Brain microvascular endothelial cell (primary cell): Measurements from ENCODE around the gene CSK.

Source experiments
- DNase-seq: peaks from one replicate; pipeline ENCODE4 v3.0.0-alpha.2; 2020
- H3K27ac ChIP-seq: fragments of 250-450 bp; sonication (Bioruptor Pico); 2 replicates; pipeline ENCODE4 v1.5.1; 2020; ENCODE audit warnings: mild to moderate bottlenecking, moderate library complexity
- H3K27me3 ChIP-seq: fragments of 250-450 bp; sonication (Bioruptor Pico); replicated peaks from 2 replicates; pipeline ENCODE4 v1.5.1; 2020; ENCODE audit warnings: mild to moderate bottlenecking
- H3K36me3 ChIP-seq: fragments of 250-450 bp; sonication (Bioruptor Pico); replicated peaks from 2 replicates; pipeline ENCODE4 v1.5.1; 2020; ENCODE audit warnings: mild to moderate bottlenecking
- H3K4me3 ChIP-seq: 2 replicates; pipeline ENCODE4 v1.5.1; 2011; ENCODE audit warnings: low read depth, mild to moderate bottlenecking, control low read depth, low read length, moderate library complexity
- in situ Hi-C: cut with HindIII; loops from 2 replicates; pipeline ENCODE4 v1.10.0; 2017; ENCODE audit warnings: low sequenced_read_pairs, low pct_ligation_motif_present
- TF ChIP-seq, protein P1 (sequence below): IDR thresholded peaks from 2 replicates; pipeline ENCODE4 v1.5.1; 2011; ENCODE audit warnings: low read depth, mild to moderate bottlenecking, moderate library complexity, low read length, control low read depth, inconsistent platforms; ENCODE audit errors: missing control alignments

The CSK gene

DNA sequence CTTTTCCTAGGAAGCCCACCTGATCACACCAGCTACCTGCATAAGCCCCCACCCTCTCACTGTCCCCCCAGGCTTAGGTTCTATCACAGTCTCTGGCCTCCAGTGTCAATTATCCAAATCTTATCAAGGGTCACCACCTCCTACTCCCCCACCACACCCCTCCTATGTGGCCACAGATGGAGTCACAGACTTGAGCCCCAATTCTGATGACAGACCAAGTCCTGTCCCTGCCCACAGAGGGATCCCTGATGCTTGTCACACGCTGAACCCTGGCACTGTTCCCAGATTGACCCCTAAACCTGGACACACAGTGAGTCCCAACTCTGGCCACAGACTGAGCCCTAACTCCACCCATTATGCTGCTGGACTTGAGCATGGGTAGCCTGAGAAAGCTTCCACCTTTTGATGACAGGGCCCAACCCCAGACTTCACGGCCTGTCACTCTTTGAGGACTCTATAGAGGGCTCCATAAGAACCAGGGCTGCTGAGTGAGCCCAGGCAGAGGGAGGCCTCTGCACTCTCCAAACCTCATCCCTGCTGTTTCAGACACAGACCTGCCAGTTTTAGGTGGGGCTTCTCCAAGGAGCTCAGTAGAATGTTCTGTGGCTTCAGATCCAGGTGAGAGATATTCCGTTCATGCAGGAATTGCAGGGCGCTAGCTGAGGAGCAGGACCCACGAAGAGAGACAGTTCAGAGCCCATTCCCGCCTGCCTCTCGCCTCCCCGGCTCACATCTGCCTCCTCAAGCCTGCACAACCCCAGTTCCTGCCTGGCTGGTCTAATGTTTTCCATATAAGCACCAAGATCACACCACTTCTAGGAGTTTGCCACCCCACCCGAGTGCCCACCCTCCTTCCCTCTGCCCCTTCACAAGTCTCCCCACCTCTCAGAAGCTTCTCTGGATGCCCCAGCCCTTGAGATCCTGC lies 59.2 kb downstream of the CSK start:
- no peak for DNase-seq
- in situ Hi-C loops, result no loop called here
- TF ChIP-seq, protein P1, sequence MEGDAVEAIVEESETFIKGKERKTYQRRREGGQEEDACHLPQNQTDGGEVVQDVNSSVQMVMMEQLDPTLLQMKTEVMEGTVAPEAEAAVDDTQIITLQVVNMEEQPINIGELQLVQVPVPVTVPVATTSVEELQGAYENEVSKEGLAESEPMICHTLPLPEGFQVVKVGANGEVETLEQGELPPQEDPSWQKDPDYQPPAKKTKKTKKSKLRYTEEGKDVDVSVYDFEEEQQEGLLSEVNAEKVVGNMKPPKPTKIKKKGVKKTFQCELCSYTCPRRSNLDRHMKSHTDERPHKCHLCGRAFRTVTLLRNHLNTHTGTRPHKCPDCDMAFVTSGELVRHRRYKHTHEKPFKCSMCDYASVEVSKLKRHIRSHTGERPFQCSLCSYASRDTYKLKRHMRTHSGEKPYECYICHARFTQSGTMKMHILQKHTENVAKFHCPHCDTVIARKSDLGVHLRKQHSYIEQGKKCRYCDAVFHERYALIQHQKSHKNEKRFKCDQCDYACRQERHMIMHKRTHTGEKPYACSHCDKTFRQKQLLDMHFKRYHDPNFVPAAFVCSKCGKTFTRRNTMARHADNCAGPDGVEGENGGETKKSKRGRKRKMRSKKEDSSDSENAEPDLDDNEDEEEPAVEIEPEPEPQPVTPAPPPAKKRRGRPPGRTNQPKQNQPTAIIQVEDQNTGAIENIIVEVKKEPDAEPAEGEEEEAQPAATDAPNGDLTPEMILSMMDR, result no peak
- H3K4me3 ChIP-seq, result no peak overlapping the region
- H3K27me3 ChIP-seq, result no peaks in the 10 kb centered on the region
- peaks cover 3% of the 10 kb centered on the region for H3K36me3 ChIP-seq
- no peak overlapping the region for H3K27ac ChIP-seq

DNA sequence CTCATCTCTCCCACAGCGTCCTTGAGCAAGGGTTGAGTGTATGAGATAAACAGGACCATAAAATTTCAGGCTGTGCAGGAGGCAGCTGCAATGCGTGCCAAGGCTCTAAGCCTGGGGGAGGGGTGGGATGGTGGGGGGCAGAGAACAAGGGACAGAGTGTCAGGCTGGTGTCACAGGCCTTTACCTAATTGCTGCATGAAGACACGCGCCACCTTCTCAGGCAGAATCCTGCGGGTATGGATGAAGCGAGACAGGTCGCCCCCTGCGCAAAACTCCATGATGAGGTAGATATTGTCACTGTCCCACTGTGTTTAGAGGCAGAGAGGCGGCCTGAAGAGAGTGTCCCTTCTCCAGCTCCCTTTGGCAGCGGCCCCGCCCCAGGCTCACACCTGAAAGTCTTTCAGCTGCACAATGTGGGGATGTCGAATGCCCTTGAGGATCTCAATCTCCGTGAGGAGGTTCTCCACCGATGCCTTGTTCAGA lies 60.1 kb downstream of the CSK start:
- Histone ChIP-seq H3K27ac (no peak overlapping the region), H3K27me3 (no peaks in the 10 kb centered on the region), H3K4me3 (peak overlapping the region; percentile 79), H3K36me3 (peaks cover 3% of the 10 kb centered on the region)
- in situ Hi-C loops, result no loop called here
- TF ChIP-seq, protein P1, result no peak
- DNase-seq, result no peak

DNA sequence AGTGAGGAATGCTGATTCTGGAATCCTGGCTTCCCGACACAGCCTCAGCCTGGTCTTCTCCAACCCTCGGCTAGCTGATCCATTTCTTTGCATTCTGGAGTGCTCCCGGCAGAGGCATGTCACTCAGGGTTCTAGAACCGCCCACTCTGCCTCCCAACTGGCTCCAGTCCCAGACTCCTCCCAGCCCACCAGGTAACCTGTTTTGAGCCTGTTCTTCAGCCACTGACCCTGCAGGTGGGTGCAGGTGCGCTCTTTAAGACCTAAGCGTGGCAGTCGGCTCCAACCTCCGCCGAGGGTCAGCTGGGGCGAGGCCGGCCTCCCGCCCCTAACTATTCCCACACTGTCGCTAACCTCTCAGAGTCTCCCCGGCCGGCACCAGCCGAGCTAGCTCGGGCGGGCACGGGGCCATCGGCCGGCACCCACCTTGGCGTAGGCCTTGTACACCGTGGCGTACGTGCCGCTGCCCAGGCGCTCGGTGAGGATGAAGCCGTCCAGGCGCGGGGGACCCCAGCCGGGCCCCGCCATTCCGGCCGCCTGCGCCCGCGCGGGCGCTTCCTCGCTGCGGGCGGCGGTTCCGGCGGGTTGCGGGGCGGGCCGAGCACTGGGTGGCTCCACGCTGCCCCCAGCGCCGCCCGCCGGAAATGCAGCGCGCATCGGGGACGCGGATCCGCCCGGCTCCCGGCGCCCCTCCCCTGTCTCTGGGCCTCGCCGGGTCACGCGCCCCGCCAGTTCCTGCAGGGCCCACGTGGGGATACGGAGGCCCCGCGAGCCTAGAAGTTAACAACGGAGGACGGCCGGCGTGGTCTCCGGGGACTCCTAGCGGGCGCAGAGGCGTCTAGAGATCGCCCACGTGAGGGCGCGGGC lies 60.9 kb downstream of the CSK start, which contains the start of gene ULK3:
TSS of gene ULK3 (minus strand) at position 576 of the 864 bp plus-strand sequence. CDS start at position 525, 51 bp downstream.
- Histone ChIP-seq H3K27ac (peak within 1 kb of the TSS; percentile 66), H3K27me3 (no peaks in the 10 kb centered on the region), H3K36me3 (peaks cover 8% of the 10 kb centered on the region), H3K4me3 (peak within 1 kb of the TSS; percentile 79)
- TF ChIP-seq, protein P1, result no peak
- peak; percentile 77 for DNase-seq
- in situ Hi-C loops, result no loop called here

DNA sequence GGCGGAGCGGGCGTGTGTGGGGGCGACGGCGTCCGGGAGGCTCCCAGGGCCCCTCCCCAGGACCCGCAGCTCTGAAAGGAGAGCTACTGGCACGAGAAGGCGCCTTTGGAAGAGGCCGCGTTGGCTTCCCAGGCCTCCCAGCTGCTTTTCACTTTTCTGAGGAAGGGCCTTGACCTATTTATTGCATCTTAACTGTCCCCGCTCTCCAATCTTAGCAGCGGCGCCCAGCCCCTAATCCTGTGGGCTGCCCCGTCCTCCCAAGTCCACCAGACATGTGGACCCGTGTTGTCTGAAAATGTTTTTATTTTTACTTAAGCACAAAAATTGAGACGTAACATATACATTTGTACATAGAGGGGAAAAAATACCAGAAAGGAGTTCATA lies 61.6 kb downstream of the CSK start:
- H3K27me3 ChIP-seq, result no peaks in the 10 kb centered on the region
- H3K27ac ChIP-seq, result peak overlapping the region; percentile 66
- H3K4me3 ChIP-seq, result peak overlapping the region; percentile 56
- H3K36me3 ChIP-seq, result peaks cover 11% of the 10 kb centered on the region
- in situ Hi-C loops, result no loop called here
- TF ChIP-seq, protein P1, result no peak
- DNase-seq, result no peak

DNA sequence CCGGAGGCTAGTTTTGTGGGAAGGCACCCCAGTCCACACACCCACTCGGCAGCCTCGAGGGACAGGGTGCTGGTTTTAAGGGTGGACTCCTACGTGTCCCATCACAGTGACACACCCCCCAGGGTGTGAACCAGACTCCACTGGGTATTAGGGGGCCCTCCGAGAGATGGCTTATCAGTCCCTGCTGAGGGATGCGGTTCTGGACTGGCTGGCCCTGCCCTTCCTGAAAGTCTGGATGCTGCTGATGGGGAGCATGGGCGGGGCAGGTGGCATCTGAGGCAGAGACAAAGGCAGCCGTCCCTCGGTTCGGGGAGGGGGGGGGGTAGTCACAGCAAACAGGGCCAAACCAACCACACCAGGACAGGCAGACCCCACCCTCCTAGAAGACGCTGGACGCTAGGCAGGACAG lies 62.0 kb downstream of the CSK start:
- no peak overlapping the region for H3K4me3 ChIP-seq
- in situ Hi-C loops, result no loop called here
- no peak for DNase-seq
- H3K27me3 ChIP-seq, result no peaks in the 10 kb centered on the region
- H3K27ac ChIP-seq, result no peak overlapping the region
- H3K36me3 ChIP-seq, result peaks cover 12% of the 10 kb centered on the region
- TF ChIP-seq, protein P1, result no peak
